ENCODE results near the gene MARCHF2.

DNA sequence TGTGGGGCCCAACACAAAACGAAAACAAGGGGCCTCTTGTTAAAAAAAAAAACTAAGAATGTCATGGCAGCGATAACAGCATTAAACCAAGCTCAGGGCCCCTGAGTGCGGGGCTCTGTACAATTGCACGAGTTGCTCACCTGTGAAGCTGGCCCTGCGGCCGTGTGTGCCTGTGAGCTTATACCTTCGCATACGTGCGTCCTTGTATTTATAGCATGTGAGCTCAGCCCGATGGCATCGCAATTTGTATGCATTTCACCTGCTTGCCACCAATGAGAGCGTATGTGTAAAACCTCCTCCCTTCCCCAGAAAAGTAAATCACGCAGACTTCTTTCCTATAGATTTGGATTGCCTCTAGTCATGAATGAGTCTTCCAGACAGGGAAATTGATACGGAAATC, 48.8 kb downstream of the MARCHF2 start:
- TF ChIP-seq, protein P1, sequence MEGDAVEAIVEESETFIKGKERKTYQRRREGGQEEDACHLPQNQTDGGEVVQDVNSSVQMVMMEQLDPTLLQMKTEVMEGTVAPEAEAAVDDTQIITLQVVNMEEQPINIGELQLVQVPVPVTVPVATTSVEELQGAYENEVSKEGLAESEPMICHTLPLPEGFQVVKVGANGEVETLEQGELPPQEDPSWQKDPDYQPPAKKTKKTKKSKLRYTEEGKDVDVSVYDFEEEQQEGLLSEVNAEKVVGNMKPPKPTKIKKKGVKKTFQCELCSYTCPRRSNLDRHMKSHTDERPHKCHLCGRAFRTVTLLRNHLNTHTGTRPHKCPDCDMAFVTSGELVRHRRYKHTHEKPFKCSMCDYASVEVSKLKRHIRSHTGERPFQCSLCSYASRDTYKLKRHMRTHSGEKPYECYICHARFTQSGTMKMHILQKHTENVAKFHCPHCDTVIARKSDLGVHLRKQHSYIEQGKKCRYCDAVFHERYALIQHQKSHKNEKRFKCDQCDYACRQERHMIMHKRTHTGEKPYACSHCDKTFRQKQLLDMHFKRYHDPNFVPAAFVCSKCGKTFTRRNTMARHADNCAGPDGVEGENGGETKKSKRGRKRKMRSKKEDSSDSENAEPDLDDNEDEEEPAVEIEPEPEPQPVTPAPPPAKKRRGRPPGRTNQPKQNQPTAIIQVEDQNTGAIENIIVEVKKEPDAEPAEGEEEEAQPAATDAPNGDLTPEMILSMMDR (IDR thresholded peaks at IDR 0.05): no peak
- TF ChIP-seq POLR2AphosphoS5 (IDR thresholded peaks at IDR 0.05): no peak
